GM19193 (cell line): ENCODE measurements around the gene ERFE.

Source experiments
- POLR2A ChIP-seq: IDR thresholded peaks from 4 replicates; pipeline ENCODE4 v1.6.1; 2011; ENCODE audit not compliant: insufficient read depth, insufficient read length; ENCODE audit errors: extremely low read depth

ERFE gene

GRCh38 chr2:238141541-238142318 is 17.0 kb upstream of the ERFE start:
- TF ChIP-seq POLR2A = no peak

GRCh38 chr2:238142382-238143205 is 16.2 kb upstream of the ERFE start:
- TF ChIP-seq POLR2A = no peak

DNA sequence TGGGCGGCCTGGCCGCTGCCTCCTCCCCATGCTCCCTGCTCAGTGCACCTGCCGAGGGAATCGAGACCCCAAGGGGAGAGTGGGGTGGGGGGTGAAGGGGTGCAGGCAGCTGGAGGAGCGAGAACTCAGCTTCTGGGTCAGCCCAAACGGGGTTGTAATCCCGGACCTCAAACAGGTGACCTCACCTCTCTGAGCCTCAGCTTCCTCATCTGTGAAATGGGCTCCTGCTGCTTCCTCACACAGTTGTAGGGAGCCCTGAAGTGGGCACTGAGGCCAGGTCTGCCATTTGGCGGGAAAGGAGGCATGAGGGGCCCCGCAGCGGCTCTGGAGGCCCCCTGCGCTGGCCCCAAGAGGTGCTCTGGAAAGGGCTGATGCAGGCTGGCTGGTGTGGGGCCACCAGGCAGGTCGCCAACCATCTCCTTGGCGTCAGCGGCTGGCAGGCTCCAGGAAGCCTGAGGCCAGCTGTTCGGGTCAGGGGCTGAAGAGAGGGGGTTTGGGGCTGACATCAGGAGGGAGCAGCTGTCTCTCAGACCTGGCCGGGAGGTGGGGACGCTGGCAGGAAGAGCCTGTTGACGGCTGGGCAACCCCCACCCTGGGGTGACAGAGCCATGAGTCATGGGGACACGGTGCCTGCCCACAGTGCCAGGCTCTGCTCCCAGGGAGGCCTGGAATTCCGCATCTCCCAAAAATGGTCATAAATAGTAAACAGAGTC is 15.4 kb upstream of the ERFE start:
- TF ChIP-seq POLR2A = no peak

DNA sequence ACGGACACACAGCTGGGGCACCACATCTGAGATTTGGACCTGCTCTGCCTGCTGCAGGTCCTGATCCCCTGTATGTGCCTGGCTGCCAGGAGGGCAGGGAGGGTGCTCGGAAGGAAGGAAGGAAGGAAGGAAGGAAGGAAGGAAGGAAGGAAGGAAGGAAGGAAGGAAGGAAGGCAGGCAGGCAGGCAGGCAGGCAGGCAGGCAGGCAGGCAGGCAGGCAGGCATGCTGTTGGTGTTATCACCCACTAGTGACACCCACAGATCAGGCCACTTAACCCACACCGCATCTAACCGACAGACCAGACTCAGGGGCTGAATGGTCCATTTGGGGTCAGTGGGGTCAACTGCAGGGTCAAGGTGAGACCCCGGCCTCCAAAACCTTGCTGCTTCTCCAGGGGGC is 14.5 kb upstream of the ERFE start:
- TF ChIP-seq POLR2A = no peak

DNA sequence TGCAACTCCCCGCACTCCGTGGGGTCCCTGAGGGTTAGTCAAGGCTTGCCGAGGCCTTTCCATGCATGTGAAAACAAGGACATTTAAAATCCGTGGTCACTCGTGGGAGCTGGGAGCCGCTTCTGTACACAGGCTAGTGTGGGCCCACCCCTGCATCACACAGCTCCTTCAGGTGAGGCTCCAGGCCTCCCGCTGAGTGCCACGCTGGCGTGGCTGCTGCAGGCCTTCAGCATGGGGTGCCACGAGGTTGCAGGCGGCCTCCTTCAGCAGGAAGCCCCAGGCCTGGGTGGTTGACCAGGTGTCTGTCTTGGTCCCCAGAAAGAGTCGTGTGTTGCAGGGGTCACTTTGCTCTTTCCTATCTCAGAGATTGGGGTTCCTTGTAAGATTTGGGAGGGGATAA is 13.7 kb upstream of the ERFE start:
- no peak for TF ChIP-seq POLR2A

- TF ChIP-seq POLR2A = no peak
These were observed 12.9 kb upstream of the ERFE start for GRCh38 chr2:238145851-238146250.

- no peak for TF ChIP-seq POLR2A
These were observed 11.8 kb upstream of the ERFE start for GRCh38 chr2:238146884-238147544.

DNA sequence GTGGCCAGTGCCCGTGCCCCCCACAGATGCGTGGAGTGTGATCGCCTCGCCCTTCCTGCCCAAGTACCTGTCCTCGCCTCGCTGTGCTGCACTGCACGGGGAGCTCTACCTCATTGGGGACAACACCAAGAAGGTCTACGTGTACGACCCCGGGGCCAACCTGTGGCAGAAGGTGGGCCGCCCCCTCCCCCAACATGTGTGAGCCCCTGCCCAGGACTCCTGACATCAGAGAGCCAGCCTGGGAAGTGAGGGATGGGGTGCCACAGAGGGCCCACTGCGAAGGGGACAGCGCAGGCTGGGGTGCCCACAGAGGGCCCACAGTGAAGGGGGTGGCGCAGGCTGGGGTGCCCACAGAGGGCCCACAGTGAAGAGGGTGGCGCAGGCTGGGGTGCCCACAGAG is 9.8 kb upstream of the ERFE start:
- TF ChIP-seq POLR2A = no peak

GRCh38 chr2:238149841-238150572 is 8.8 kb upstream of the ERFE start:
- TF ChIP-seq POLR2A = no peak

DNA sequence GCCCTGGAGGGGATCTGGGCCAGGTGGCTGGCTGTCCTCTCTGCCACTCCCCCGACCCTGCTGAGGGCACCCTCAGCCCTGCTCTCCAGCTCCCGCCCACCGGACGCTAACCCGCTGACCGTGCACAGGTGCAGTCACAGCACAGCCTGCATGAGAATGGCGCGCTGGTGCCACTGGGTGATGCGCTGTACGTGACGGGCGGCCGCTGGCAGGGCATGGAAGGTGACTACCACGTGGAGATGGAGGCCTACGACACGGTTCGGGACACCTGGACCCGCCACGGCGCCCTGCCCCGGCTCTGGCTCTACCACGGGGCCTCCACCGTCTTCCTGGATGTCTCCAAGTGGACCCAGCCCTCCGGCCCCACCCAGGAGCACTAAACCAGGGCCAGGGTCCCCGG is 8.1 kb upstream of the ERFE start:
- no peak for TF ChIP-seq POLR2A

DNA sequence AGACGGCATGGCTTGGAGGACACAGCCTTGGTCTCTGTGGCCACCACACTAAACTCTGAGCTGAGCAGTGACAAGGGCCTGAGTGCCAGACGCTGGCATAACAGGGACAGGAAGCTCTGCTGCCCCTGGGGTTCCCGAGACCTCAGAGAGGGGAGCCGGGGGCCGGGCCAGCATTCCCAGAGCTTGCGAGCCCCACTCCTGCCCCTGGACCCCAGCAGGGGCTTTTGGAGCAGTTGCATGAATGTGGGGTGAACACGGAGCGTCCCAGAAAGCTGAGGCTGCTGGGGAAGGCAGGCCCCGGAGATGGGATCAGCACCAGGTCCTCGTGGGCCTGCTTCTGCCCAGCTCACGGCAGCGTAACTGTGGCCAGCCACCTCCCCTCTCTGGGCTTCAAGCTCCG is 7.6 kb upstream of the ERFE start:
- TF ChIP-seq POLR2A = no peak

DNA sequence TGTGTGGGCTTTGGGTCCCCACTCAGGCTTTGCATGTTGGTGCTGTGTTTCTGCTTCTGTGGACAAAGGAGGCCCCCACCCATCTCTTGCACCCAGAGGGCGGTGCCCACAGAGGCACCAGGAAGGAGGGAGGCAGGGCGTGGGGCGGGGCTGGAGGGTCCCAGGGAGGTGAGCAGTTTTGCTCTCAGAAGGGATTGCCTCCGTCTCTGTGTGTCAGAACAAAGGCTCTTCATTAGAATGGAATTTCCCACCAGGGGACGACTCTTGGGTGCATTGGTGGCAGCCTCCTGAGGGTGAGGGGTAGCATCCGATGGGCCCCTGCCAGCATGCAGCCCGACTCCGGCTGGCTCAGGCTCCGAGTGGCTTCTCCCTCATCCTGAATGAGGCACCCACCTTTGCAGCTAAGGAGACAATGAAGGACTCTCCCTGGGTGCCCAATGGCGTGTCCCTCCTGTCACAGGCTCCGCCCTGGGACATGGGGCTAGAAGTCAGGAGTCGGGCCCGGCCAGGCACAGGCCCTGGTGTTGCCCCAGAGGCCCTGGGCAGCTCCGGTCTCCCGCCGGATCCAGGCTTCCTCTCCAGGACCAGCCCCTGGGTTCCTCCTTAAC is 7.0 kb upstream of the ERFE start:
- TF ChIP-seq POLR2A = no peak

- no peak for TF ChIP-seq POLR2A
These were observed 5.7 kb upstream of the ERFE start for GRCh38 chr2:238152771-238153688.
